Activated T-helper 17 cell treated with anti-CD3 and anti-CD28 coated beads, Interleukin-2, amount 50 U/mL, for 72 hours (primary cell): Measurements from ENCODE around the gene LYPLAL1. TPM values are rescaled to one million over a fixed set of nuclear protein-coding genes. Genes with fewer than 3 reads are reported as not detected.
"Not testable (repeated sequence)": the region's sequence is repeated elsewhere in the genome, so short reads cannot be mapped to it uniquely, and the experiment has no call there.

Experiments
- ATAC-seq: fragments of 150-1000 bp; cut with Tn5 transposase; replicated peaks from 2 replicates; pipeline ENCODE4 v1.10.0; 2021; ENCODE audit warnings: mild to moderate bottlenecking, moderate library complexity
- H3K27ac Mint-ChIP-seq: one replicate; pipeline ENCODE4 v1.8.0; 2022; ENCODE audit warnings: mixed read lengths
- H3K27me3 Mint-ChIP-seq: one replicate; pipeline ENCODE4 v1.8.0; 2022; ENCODE audit warnings: mixed read lengths
- H3K36me3 Mint-ChIP-seq: one replicate; pipeline ENCODE4 v1.8.0; 2022; ENCODE audit warnings: low read depth, mild to moderate bottlenecking, mixed read lengths
- H3K4me1 Mint-ChIP-seq: one replicate; pipeline ENCODE4 v1.8.0; 2022; ENCODE audit warnings: mixed read lengths
- H3K4me3 Mint-ChIP-seq: one replicate; pipeline ENCODE4 v1.8.0; 2022; ENCODE audit warnings: mild to moderate bottlenecking, mixed read lengths
- H3K9me3 Mint-ChIP-seq: one replicate; pipeline ENCODE4 v1.8.0; 2022; ENCODE audit warnings: mixed read lengths
- total RNA-seq, 2 donors: library from RNA; stranded (reverse); gene quantifications; one replicate each; pipeline ENCODE4 v1.2.3, GENCODE V29; 2022

Gene LYPLAL1
- total RNA-seq, 2 donors from 2014 or later: 22.7 to 33.5 TPM

DNA sequence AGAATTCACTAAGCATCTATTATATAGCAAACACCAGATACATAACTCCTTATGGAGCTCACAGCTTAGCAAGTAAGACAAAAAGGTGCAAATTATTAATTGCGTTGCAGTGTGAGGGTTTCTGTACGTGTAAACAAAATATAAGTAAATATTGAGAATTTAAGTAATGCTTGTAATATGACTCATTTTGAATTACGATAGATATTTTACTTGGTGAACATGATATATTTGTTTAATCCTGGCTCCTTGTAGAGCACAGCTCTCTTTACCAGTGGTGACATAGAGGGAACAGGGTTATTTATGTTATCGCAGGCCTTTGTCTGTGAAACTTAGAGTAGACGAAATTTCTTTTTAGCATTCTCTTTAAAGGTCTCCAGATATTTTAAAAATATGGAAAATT lies 36.4 kb downstream of the LYPLAL1 start:
- H3K4me1 Mint-ChIP-seq: no peaks in the 10 kb centered on the region
- H3K36me3 Mint-ChIP-seq: peaks cover 27% of the 10 kb centered on the region
- ATAC-seq: no peak
- no peak overlapping the region for H3K4me3 Mint-ChIP-seq
- H3K27ac Mint-ChIP-seq: no peak overlapping the region
- H3K27me3 Mint-ChIP-seq: no peaks in the 10 kb centered on the region
- no peaks in the 10 kb centered on the region for H3K9me3 Mint-ChIP-seq

DNA sequence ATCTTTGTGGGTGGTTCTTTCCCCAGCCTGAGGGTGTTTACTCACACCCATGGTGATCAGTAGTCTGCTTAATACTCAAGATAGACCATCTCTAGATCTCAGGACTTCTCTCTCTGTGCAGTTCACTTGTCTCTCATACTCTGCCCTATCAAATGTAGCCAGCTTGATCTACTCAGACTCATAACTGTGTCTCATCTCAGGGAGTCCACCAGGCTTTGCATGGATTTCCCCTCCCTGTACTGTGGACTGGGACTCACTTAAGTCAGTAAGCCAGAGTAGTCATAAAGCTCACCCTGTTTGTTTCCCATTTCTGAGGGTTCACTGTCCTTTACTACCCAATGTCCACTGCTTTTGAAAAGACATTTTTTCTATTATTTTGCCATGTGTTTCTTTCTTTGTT lies 41.8 kb downstream of the LYPLAL1 start:
- H3K4me3 Mint-ChIP-seq: no peak overlapping the region
- H3K4me1 Mint-ChIP-seq: no peaks in the 10 kb centered on the region
- peak; percentile 45 for ATAC-seq
- H3K9me3 Mint-ChIP-seq: no peaks in the 10 kb centered on the region
- peaks cover 44% of the 10 kb centered on the region for H3K36me3 Mint-ChIP-seq
- H3K27me3 Mint-ChIP-seq: no peaks in the 10 kb centered on the region
- no peak overlapping the region for H3K27ac Mint-ChIP-seq

- H3K27ac Mint-ChIP-seq: no peak overlapping the region
- no peaks in the 10 kb centered on the region for H3K4me1 Mint-ChIP-seq
- peaks cover 14% of the 10 kb centered on the region for H3K36me3 Mint-ChIP-seq
- no peaks in the 10 kb centered on the region for H3K27me3 Mint-ChIP-seq
- H3K9me3 Mint-ChIP-seq: no peaks in the 10 kb centered on the region
- H3K4me3 Mint-ChIP-seq: no peak overlapping the region
- ATAC-seq: peak; percentile 49
Measured at GRCh38 chr1:219220945-219221344, 47.3 kb downstream of the LYPLAL1 start.

DNA sequence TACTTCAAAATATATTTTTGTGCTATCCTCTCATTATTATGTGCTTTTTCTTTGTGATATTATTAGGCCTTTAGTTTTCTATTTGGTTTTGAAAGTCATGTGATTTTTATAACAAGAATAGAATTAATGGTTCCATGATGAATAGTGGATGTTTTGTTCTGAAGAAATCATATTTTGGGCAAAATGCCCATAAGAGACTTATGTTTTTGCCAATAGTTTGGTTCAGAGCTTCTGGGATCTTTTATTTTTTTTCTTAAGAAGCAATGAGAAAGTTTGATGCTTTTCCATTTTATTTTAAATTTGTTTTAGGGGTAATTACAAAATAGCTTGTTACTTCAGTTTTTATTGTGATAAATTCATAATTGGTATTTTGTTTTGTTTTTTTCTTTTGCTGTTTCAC lies 49.8 kb downstream of the LYPLAL1 start:
- no peak overlapping the region for H3K4me3 Mint-ChIP-seq
- no peak overlapping the region for H3K27ac Mint-ChIP-seq
- H3K4me1 Mint-ChIP-seq: no peaks in the 10 kb centered on the region
- no peaks in the 10 kb centered on the region for H3K9me3 Mint-ChIP-seq
- H3K36me3 Mint-ChIP-seq: peaks cover 5% of the 10 kb centered on the region
- H3K27me3 Mint-ChIP-seq: no peaks in the 10 kb centered on the region
- no peak for ATAC-seq

- H3K27me3 Mint-ChIP-seq: no peaks in the 10 kb centered on the region
- H3K4me3 Mint-ChIP-seq: no peak overlapping the region
- no peak overlapping the region for H3K27ac Mint-ChIP-seq
- no peaks in the 10 kb centered on the region for H3K9me3 Mint-ChIP-seq
- ATAC-seq: no peak
- H3K36me3 Mint-ChIP-seq: no peaks in the 10 kb centered on the region
- H3K4me1 Mint-ChIP-seq: no peaks in the 10 kb centered on the region
Measured at GRCh38 chr1:219226196-219226595, 52.5 kb downstream of the LYPLAL1 start.

GRCh38 chr1:219227360-219228057 lies 53.8 kb downstream of the LYPLAL1 start:
- H3K4me3 Mint-ChIP-seq: no peak overlapping the region
- H3K27me3 Mint-ChIP-seq: no peaks in the 10 kb centered on the region
- no peak for ATAC-seq
- no peaks in the 10 kb centered on the region for H3K36me3 Mint-ChIP-seq
- H3K27ac Mint-ChIP-seq: no peak overlapping the region
- H3K4me1 Mint-ChIP-seq: no peaks in the 10 kb centered on the region
- H3K9me3 Mint-ChIP-seq: no peaks in the 10 kb centered on the region

GRCh38 chr1:219228058-219228419 lies 54.4 kb downstream of the LYPLAL1 start:
- H3K27me3 Mint-ChIP-seq: no peaks in the 10 kb centered on the region
- H3K9me3 Mint-ChIP-seq: no peaks in the 10 kb centered on the region
- H3K36me3 Mint-ChIP-seq: no peaks in the 10 kb centered on the region
- ATAC-seq: no peak
- no peak overlapping the region for H3K4me3 Mint-ChIP-seq
- no peak overlapping the region for H3K27ac Mint-ChIP-seq
- H3K4me1 Mint-ChIP-seq: no peaks in the 10 kb centered on the region

GRCh38 chr1:219232890-219233289 lies 59.2 kb downstream of the LYPLAL1 start:
- H3K36me3 Mint-ChIP-seq: no peaks in the 10 kb centered on the region
- H3K27me3 Mint-ChIP-seq: no peaks in the 10 kb centered on the region
- no peak overlapping the region for H3K27ac Mint-ChIP-seq
- H3K9me3 Mint-ChIP-seq: no peaks in the 10 kb centered on the region
- no peak overlapping the region for H3K4me3 Mint-ChIP-seq
- no peaks in the 10 kb centered on the region for H3K4me1 Mint-ChIP-seq
- ATAC-seq: no peak

GRCh38 chr1:219235903-219236481 lies 62.3 kb downstream of the LYPLAL1 start:
- no peak for ATAC-seq
- H3K27ac Mint-ChIP-seq: no peak overlapping the region

GRCh38 chr1:219236933-219237610 lies 63.4 kb downstream of the LYPLAL1 start:
- H3K27me3 Mint-ChIP-seq: no peaks in the 10 kb centered on the region
- no peak overlapping the region for H3K27ac Mint-ChIP-seq
- ATAC-seq: no peak
- no peaks in the 10 kb centered on the region for H3K36me3 Mint-ChIP-seq
- H3K9me3 Mint-ChIP-seq: no peaks in the 10 kb centered on the region
- no peak overlapping the region for H3K4me3 Mint-ChIP-seq
- no peaks in the 10 kb centered on the region for H3K4me1 Mint-ChIP-seq

More at GRCh38 chr1:219235903-219236481, 62.3 kb downstream of the LYPLAL1 start:
- Mint-ChIP-seq H3K27me3 (no peaks in the 10 kb centered on the region), H3K36me3 (no peaks in the 10 kb centered on the region), H3K4me3 (no peak overlapping the region), H3K4me1 (no peaks in the 10 kb centered on the region), H3K9me3 (no peaks in the 10 kb centered on the region)

- no peaks in the 10 kb centered on the region for H3K36me3 Mint-ChIP-seq
- no peaks in the 10 kb centered on the region for H3K9me3 Mint-ChIP-seq
- no peak overlapping the region for H3K4me3 Mint-ChIP-seq
- no peaks in the 10 kb centered on the region for H3K4me1 Mint-ChIP-seq
- no peak for ATAC-seq
- no peaks in the 10 kb centered on the region for H3K27me3 Mint-ChIP-seq
- no peak overlapping the region for H3K27ac Mint-ChIP-seq
Measured at GRCh38 chr1:219239518-219239917, 65.8 kb downstream of the LYPLAL1 start.

- no peaks in the 10 kb centered on the region for H3K27me3 Mint-ChIP-seq
- H3K36me3 Mint-ChIP-seq: no peaks in the 10 kb centered on the region
- no peaks in the 10 kb centered on the region for H3K9me3 Mint-ChIP-seq
- H3K4me1 Mint-ChIP-seq: no peaks in the 10 kb centered on the region
- no peak overlapping the region for H3K27ac Mint-ChIP-seq
- no peak overlapping the region for H3K4me3 Mint-ChIP-seq
- ATAC-seq: no peak
Measured at GRCh38 chr1:219244864-219245263, 71.2 kb downstream of the LYPLAL1 start.

DNA sequence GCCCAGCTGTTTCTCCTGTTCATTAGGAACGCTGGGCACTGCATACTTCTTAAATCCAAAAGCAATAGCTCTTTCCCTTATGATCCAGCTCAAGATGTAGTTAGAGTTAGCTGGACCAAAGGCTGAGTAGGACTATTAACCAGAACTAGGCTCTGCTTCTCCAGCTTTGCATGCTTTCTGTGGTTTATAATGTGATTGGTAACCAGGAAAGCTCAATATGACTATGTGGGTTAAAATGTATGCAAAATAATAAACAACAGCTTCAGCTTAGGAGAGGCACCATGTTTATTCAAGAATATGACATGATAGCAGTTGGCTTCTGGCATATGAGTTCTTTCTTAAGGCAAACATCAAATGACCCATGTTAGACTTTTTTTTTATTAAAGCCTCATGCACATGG lies 73.8 kb downstream of the LYPLAL1 start:
- Mint-ChIP-seq H3K27ac (no peak overlapping the region), H3K4me1 (no peaks in the 10 kb centered on the region), H3K27me3 (no peaks in the 10 kb centered on the region), H3K36me3 (no peaks in the 10 kb centered on the region), H3K9me3 (peaks cover 6% of the 10 kb centered on the region), H3K4me3 (no peak overlapping the region)
- ATAC-seq: no peak

DNA sequence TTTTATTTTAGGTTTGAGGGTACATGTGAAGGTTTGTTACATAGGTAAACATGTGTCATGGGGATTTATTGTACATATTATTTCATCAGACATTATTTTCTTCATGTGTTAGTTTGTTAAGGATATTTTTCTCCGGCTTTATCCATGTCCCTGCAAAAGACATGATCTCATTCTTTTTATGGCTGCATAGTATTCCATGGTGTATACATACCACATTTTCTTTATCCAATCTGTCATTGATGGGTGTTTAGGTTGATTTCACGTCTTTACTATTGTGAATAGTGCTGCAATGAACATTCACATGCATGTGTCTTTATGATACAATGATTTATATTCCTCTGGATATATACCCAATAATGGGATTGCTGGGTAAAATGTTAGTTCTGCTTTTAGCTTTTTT lies 76.8 kb downstream of the LYPLAL1 start:
- not testable (repeated sequence) for H3K27ac Mint-ChIP-seq, H3K27me3 Mint-ChIP-seq, H3K4me3 Mint-ChIP-seq, H3K4me1 Mint-ChIP-seq, ATAC-seq, H3K36me3 Mint-ChIP-seq
- peaks cover 17% of the 10 kb centered on the region for H3K9me3 Mint-ChIP-seq

GRCh38 chr1:219257751-219258150 lies 84.1 kb downstream of the LYPLAL1 start:
- H3K4me3 Mint-ChIP-seq: no peak overlapping the region
- no peaks in the 10 kb centered on the region for H3K4me1 Mint-ChIP-seq
- ATAC-seq: no peak
- peaks cover 21% of the 10 kb centered on the region for H3K9me3 Mint-ChIP-seq
- H3K27ac Mint-ChIP-seq: no peak overlapping the region
- H3K36me3 Mint-ChIP-seq: peaks cover 13% of the 10 kb centered on the region
- H3K27me3 Mint-ChIP-seq: no peaks in the 10 kb centered on the region
